Measurements from ENCODE around the gene PHRF1.

The PHRF1 gene

GRCh38 chr11:616320-617198, 40.3 kb downstream of the PHRF1 start:
- no peak for DNase-seq (ENCODE audit: low spot score)

GRCh38 chr11:617199-617911, 41.1 kb downstream of the PHRF1 start:
- DNase-seq (ENCODE audit: low spot score): no peak

DNA sequence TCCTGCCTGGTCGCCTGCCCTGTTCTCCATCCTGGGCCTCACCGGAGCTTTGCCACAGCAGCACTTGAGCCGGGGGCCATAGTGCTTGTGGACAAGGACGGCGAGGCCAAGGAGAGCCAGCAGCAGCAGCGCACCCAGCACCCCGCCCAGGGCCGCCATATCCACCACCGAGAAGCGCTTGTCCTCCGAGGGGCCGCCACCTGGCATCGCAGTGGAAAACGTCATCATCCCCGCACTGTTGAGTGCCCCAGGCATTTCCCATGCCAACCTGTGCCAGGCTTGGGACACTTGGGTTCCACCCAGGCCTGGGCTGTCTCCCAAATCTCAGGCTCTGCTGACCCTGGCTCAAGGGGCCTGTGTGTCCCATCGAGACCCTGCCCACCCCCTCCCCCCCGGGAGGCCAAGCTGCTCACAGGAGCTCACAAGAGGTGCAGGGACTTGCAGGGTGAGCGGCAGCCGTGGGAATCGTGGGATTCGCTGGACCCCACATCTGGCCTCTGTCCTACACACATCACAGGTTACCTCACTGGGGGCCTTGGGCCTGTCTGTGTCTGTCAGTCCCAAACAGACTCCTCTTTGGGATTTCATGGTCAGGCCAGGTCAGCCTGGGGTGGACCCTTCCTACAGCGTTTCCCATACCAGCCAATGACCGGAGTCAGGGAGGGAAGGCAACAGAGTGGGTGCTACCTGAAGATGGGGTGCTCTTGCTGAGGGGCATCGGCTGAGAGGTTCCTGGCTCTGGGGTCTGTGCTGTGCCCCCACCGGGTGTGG, 41.8 kb downstream of the PHRF1 start:
- DNase-seq (ENCODE audit: low spot score): no peak

DNA sequence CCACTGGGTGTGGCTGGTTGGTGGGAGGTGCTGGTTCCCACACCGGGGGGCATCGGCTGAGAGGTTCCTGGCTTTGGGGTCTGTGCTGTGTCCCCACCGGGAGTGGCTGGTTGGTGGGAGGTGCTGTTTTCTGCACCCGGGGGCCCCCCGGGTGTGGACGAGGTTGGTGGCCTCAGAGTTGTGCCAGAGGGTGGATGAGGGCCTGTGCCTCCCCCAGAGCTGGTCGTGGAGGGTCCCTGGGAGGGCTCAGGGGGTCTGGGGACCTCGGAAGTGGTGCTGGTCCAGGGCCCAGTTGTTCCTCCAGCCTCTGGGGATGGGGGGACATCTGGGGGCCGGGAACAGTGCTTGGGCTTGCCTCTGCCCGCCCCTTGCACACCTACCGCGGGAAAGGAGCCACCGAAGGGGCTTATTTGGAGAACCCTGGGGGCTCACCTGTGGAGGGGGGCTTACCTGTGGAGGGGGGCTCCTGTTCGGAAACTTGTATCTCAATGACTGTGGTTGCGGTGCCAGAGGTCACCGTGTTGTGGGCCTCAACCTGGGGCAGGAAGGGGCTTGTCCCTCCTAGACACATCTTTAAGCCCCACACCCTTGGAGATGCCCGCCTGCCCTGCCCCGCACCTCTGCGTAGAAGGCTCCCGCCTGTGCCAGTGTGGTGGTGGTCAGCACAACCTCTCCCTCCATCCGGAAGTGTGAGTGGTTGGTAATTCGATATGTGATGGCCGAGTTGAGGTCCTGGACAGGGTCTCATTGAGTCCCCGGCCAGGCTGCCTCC, 42.8 kb downstream of the PHRF1 start:
- no peak for DNase-seq (ENCODE audit: low spot score)

- DNase-seq (ENCODE audit: low spot score): no peak
Observed at GRCh38 chr11:619628-620050, 43.4 kb downstream of the PHRF1 start.

- no peak for DNase-seq (ENCODE audit: low spot score)
Observed at GRCh38 chr11:620201-620600, 43.9 kb downstream of the PHRF1 start.

- no peak for DNase-seq (ENCODE audit: low spot score)
Observed at GRCh38 chr11:620935-621814, 44.9 kb downstream of the PHRF1 start.

DNA sequence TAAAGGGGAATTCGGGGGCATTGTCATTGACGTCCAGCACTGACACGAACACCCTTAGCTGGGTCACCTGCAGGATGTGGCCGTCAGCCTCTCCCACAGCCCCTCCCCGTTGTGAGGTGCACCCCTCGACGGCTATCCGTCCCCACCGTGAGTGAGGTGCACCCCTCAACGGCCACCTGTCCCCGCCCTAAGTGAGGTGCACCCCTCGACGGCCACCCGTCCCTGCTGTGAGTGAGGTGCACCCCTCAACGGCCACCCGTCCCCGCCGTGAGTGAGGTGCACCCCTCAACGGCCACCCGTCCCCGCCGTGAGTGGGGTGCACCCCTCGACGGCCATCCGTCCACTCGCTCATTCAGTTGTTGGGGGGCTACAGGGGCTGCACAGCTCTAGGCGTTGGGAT, 45.6 kb downstream of the PHRF1 start:
- no peak for DNase-seq (ENCODE audit: low spot score)

DNA sequence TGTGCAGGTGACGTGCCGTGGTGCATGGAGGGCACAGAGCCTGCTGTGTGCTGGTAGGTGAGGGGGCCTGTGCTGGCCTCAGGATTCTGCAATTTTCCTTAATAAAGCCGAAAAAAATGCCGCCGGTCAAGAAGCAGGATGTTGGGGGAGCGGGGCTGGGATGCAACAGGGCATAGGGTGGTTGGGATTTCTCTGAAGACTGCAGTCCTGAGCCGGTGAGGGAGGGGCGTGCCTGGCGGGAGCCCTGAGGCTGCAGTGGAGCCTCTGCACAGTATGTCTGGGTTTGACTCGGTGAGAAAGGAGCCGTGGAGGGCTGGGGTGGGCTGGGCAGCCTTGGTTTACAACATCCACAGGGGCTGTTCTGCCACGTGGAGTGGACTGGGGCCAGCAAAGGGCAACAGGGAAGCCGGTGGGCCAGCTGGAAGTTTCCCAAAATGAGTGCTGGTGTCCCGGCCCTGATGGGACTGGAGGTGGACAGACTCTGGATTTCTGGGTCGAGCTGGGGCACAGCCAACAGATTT, 47.1 kb downstream of the PHRF1 start:
- no peak for DNase-seq (ENCODE audit: low spot score)

DNA sequence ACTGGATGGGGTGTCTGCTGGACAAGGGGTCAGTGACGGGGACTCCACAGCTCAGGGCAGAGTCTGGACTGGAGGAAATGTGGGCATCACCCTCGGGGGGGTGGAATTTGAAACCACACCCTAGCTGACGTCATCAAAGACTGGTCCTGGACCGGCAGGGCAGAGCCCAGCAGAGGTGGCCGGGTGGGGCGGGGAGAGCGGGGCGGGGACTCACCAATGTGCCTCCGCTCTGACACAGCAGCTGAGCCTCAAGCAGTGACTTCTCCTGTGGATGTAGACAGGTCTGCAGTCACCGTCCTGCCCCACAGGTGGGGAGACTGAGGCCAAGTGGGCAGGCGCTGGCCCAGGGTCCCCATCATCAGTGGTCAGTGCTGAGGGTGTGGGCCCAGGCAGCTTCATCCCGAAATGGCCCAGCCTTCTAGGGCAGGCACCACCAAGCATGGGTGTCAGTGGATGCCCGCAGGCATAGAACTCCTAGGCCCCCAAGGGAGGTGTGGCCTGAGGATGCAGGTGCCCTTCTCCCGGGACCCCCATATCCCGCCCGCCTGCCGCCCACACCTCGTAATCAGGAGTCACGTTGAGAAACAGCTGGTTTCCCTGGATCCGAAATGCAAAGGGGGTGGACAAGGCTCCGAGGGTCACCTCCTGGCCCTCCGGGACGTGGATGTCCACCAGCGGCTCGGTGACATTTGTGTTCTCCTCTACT, 47.9 kb downstream of the PHRF1 start:
- no peak for DNase-seq (ENCODE audit: low spot score)

GRCh38 chr11:624705-625635, 48.7 kb downstream of the PHRF1 start, which contains the start of gene CDHR5:
Gene CDHR5, minus strand, starts transcription at chr11:624955. Its CDS starts 53 bp downstream, at chr11:624902.
- DNase-seq (ENCODE audit: low spot score): no peak

DNA sequence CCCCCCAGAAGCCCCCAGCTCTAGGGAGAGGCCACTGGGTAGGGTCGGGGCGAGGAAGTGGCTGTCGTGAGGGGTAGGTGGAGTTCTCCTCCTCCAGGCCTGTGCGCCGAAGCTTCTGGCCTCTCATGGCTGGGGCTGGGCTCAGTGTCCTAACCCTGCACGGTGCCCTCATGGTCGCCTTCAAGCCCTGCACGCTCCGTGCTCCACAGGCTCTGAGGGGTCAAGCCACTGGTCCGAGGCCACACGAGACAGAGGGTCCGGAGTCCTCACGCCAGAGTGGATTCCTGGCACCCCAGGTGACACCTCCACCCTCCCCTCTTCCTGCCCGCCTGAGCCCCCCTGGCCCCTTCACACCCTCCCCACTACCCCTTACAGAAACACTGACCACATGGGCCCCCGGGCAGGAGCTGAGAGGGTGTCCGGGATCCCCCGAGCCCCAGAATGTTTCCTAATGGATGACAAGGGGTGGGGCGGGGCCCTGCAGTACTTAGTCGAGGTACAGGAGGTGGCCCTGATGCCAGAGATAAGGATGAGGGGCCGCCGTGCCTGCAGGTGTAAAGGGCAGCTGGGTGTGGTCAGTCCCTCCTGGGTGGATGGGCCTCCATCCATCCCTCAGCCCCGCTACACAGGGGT, 49.5 kb downstream of the PHRF1 start:
- DNase-seq (ENCODE audit: low spot score): no peak

- DNase-seq (ENCODE audit: low spot score): no peak
Observed at GRCh38 chr11:626475-627307, 50.4 kb downstream of the PHRF1 start, which contains the start of gene SCT. Gene SCT, minus strand, starts transcription at chr11:627181. Its CDS starts 38 bp downstream, at chr11:627143.

DNA sequence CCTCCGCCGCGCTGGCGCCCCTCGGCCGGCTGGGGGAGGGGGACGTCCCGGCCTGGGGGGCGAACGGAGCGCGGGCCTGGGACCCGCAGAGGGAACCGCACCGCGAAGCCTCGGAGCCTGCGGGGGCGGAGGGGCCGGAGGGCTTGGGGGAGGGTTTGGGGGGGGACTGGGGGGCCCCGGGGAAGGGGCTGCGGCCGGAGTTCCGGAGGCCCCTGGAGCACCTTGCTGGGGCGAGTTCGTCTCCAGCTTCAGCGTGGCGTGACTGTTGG, 51.0 kb downstream of the PHRF1 start:
- DNase-seq (ENCODE audit: low spot score): no peak

- no peak for DNase-seq (ENCODE audit: low spot score)
Observed at GRCh38 chr11:628056-628455, 51.8 kb downstream of the PHRF1 start.

- DNase-seq (ENCODE audit: low spot score): peak; percentile 22
Observed at GRCh38 chr11:629237-629583, 52.9 kb downstream of the PHRF1 start.

- no peak for DNase-seq (ENCODE audit: low spot score)
Observed at GRCh38 chr11:630871-631270, 54.6 kb downstream of the PHRF1 start.

Data from CD4-positive, alpha-beta T cell treated with Interleukin-2 at 100 ng/mL for 4 hours (primary cell).